Mesothelial cell of epicardium (in vitro differentiated cells): ENCODE results near the gene PLA2G4A. TPM values are rescaled to one million over a fixed set of nuclear protein-coding genes. Genes with fewer than 3 reads are reported as not detected.

ENCODE experiments used
- DNase-seq, 2 experiments: peaks; one replicate each; pipeline ENCODE4 v3.0.0; 2021; ENCODE audit warnings: low spot score in 2 of 2; ENCODE audit not compliant: unreplicated experiment in 2 of 2
- H3K27ac Mint-ChIP-seq: 2 replicates; pipeline ENCODE4 v1.8.0; 2021; ENCODE audit warnings: mixed read lengths
- H3K27me3 Mint-ChIP-seq: 2 replicates; pipeline ENCODE4 v1.8.0; 2021; ENCODE audit warnings: low read depth, mixed read lengths
- H3K36me3 Mint-ChIP-seq: 2 replicates; pipeline ENCODE4 v1.8.0; 2021; ENCODE audit warnings: mixed read lengths
- H3K4me1 Mint-ChIP-seq: 2 replicates; pipeline ENCODE4 v1.8.0; 2021; ENCODE audit warnings: mixed read lengths
- H3K4me3 Mint-ChIP-seq: 2 replicates; pipeline ENCODE4 v1.8.0; 2021; ENCODE audit warnings: mild to moderate bottlenecking, moderate library complexity, mixed read lengths
- H3K9me3 Mint-ChIP-seq: 2 replicates; pipeline ENCODE4 v1.8.0; 2021; ENCODE audit warnings: mixed read lengths
- CTCF ChIP-seq: fragments of 200-600 bp; sonication (generic); IDR thresholded peaks from one replicate; pipeline ENCODE4 v1.5.0; 2021; ENCODE audit warnings: antibody characterized with exemption; ENCODE audit not compliant: unreplicated experiment
- total RNA-seq: library from RNA; stranded (reverse); gene quantifications from 3 replicates; pipeline ENCODE4 v1.2.1, GENCODE V29; 2021

The PLA2G4A gene
- total RNA-seq, 1 donor from 2014 or later = 12.5 TPM

- Mint-ChIP-seq H3K9me3 (peaks cover 29% of the 10 kb centered on the region), H3K27ac (no peak overlapping the region), H3K4me3 (no peak overlapping the region), H3K27me3 (no peaks in the 10 kb centered on the region), H3K36me3 (peaks cover 10% of the 10 kb centered on the region), H3K4me1 (peaks cover 20% of the 10 kb centered on the region)
- no peak for TF ChIP-seq CTCF
- no peak for DNase-seq
Measured at GRCh38 chr1:187032982-187033692, 204.4 kb downstream of the PLA2G4A start.

DNA sequence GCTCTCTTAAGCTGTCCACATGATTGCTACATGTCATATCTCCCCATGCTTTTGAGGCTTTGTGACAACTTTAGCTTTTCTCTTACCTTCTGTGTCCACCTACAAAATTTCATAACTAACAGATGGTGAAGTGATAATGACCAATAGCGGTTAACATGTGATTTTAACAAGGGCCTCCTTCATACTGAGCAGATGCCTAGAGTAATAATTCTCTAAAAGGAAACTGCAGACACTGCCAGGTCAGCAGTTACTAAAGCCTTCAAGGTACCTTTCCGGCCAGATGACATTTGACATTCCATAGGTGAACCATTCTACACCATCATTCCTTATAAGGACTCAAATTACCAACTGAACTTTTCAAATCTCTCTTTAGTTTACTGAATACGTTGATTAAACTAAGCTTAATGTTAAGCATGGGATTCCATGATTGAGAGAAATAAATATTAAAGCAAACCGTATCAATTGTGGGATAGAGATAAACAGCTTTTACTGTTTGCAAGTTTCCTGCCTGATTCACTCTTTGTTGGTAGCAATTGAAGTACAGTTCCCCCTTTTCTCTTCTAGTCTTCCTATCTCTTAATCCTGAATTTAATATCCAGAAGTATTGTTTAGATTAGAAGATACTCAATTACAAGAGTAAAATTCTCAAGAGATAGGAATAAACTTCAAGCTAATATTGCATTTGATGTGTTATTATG, 205.1 kb downstream of the PLA2G4A start:
- H3K36me3 Mint-ChIP-seq = peaks cover 7% of the 10 kb centered on the region
- peaks cover 26% of the 10 kb centered on the region for H3K9me3 Mint-ChIP-seq
- no peaks in the 10 kb centered on the region for H3K27me3 Mint-ChIP-seq
- no peak for TF ChIP-seq CTCF
- H3K27ac Mint-ChIP-seq = no peak overlapping the region
- H3K4me3 Mint-ChIP-seq = no peak overlapping the region
- DNase-seq = no peak
- H3K4me1 Mint-ChIP-seq = peaks cover 25% of the 10 kb centered on the region

DNA sequence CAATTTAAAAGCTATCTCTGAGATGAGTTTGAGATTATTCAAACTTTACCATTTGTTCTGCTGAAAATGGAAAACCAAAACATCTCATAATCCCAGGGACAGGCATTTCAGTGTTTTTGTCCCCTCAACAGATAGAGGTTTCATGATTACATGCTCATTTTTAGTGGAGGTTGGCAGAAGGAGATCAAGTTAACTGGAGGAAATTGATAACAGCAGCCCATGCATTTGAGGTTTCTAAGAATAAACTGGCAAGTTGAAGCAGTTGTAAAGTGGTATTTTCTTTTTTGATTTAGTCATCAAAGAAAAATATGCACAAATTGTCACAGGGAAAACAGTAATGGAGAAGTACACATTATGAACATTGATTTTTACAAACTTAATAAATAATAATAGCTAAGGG, 205.8 kb downstream of the PLA2G4A start:
- peaks cover 19% of the 10 kb centered on the region for H3K9me3 Mint-ChIP-seq
- H3K4me3 Mint-ChIP-seq = no peak overlapping the region
- DNase-seq = no peak
- H3K36me3 Mint-ChIP-seq = peaks cover 3% of the 10 kb centered on the region
- no peaks in the 10 kb centered on the region for H3K27me3 Mint-ChIP-seq
- TF ChIP-seq CTCF = no peak
- peaks cover 31% of the 10 kb centered on the region for H3K4me1 Mint-ChIP-seq
- no peak overlapping the region for H3K27ac Mint-ChIP-seq

DNA sequence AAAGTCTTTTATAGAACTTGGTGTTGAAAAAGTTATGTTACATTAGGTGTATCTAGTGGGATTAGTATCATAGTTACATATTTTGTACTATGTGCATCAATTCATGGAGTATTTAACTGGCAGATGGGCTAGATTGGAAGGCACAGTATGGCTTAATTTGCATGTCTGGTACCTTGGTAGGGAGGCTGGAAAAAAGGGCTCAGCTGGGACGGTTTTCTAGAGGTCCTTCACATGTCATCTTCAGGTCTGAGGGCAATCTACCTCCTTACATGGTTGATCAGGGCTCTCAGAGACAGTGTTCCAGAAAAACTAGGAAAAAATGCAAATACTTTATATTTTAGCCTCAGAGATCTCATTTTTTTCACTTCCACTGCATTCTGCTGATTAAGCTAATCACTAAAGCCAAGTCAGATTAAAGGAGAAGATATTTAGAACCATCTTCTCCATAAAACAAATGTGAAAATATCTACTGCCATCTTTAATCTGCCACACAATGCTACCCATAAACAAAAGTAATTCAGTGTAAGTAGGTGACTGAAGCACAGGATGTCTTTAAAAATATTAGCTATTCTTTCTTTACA, 209.3 kb downstream of the PLA2G4A start:
- peaks cover 13% of the 10 kb centered on the region for H3K9me3 Mint-ChIP-seq
- H3K36me3 Mint-ChIP-seq = peaks cover 3% of the 10 kb centered on the region
- peaks cover 34% of the 10 kb centered on the region for H3K4me1 Mint-ChIP-seq
- no peak overlapping the region for H3K4me3 Mint-ChIP-seq
- H3K27ac Mint-ChIP-seq = no peak overlapping the region
- H3K27me3 Mint-ChIP-seq = no peaks in the 10 kb centered on the region
- no peak for DNase-seq
- no peak for TF ChIP-seq CTCF

Other genes with a start within 250 kb of the PLA2G4A start
- 18.4 to 20.2 TPM (median 19.1 TPM) in 3 replicates for gene PTGS2, start 148.5 kb upstream of the PLA2G4A start, total RNA-seq